ENCODE data around the gene TBC1D9B. TPM values are rescaled to one million over a fixed set of nuclear protein-coding genes. Genes with fewer than 3 reads are reported as not detected.

TBC1D9B gene
- total RNA-seq, 1 experiment from 2014 or later = 127 TPM

- Histone ChIP-seq H2AFZ (ENCODE audit: low read depth, low read length, poor library complexity, severe bottlenecking) (no peak overlapping the region), H3K9ac (ENCODE audit: low read length) (no peak overlapping the region), H3K4me1 (ENCODE audit: control insufficient read depth in 1 of 2, insufficient read depth in 2 of 2, low read length in 2 of 2) (no peaks in the 10 kb centered on the region), H3K4me2 (ENCODE audit: low read length) (no peak overlapping the region), H3K9me2 (ENCODE audit: insufficient read depth) (no peaks in the 10 kb centered on the region), H3K4me3 (replicated peaks in 1 of 2; ENCODE audit: low read depth in 1 of 2, low read length in 2 of 2) (no peak overlapping the region), H3K79me2 (ENCODE audit: insufficient read depth, low read length) (no peaks in the 10 kb centered on the region), H3K27ac (ENCODE audit: low read depth, low read length) (no peak overlapping the region), H3K9me3 (ENCODE audit: control insufficient read depth in 1 of 2, insufficient read depth in 1 of 2, low read depth in 1 of 2, low read length in 2 of 2) (peaks cover 17 to 19% of the 10 kb centered on the region in 2 experiments; a peak in 3 of 4 replicates), H3K36me3 (ENCODE audit: control insufficient read depth in 1 of 2, insufficient read depth in 2 of 2, low read length in 2 of 2) (peaks cover 31 to 37% of the 10 kb centered on the region in 2 experiments), H4K20me1 (ENCODE audit: insufficient read depth) (no peaks in the 10 kb centered on the region), H3K27me3 (ENCODE audit: insufficient read depth, low read length) (no peaks in the 10 kb centered on the region)
- no peak for ATAC-seq
- POLR2A ChIA-PET = no interaction called here
- intact Hi-C loops (cut with micrococcal nuclease) = no loop called here
- TF ChIP-seq JUND (IDR thresholded peaks at IDR 0.05) (no peak), ZFX (IDR thresholded peaks at IDR 0.05) (no peak), EZH2phosphoT487 (IDR thresholded peaks at IDR 0.05; ENCODE audit: borderline replicate concordance) (no peak), CBX3 (IDR thresholded peaks at IDR 0.05; ENCODE audit: low read depth) (no peak), ZBTB33 (IDR thresholded peaks at IDR 0.05; ENCODE audit: extremely low read depth, insufficient replicate concordance, low read length) (no peak), CTCF (IDR thresholded peaks at IDR 0.05 in 2 of 3, conservative IDR thresholded peaks at IDR 0.05 in 1 of 3; ENCODE audit: borderline replicate concordance in 1 of 3, insufficient read depth in 1 of 3, low read depth in 2 of 3, low read length in 2 of 3) (no peak), RAD21 (IDR thresholded peaks at IDR 0.05; ENCODE audit: low read depth) (no peak), POLR2A (IDR thresholded peaks at IDR 0.05; ENCODE audit: borderline replicate concordance, extremely low read depth, insufficient read depth, insufficient read length) (no peak)
- CTCF ChIA-PET = no interaction called here
- RAD21 ChIA-PET (ENCODE audit: low non-redundant PET in 1 of 2, low total read pairs in 2 of 2, uncharacterized antibody in 2 of 2, unreplicated experiment in 2 of 2) = no interaction called here
- no peak for DNase-seq (ENCODE audit: low read depth, low spot score)
- no TSS peak for BruUV-seq (replicated peaks)
These were observed 28.0 kb downstream of the TBC1D9B start for GRCh38 chr5:179879690-179880010.

All from HCT116 (cell line).